Spleen (tissue), 7 donors: ENCODE measurements around the gene CMTM4.

Experiments used
- CTCF ChIP-seq, 11 experiments: fragments of 200-600 bp in 7 of 11; fragments of 450-650 bp in 4 of 11; sonication (generic) in 4 of 11; IDR thresholded peaks in 8 of 11; conservative IDR thresholded peaks in 3 of 11; 1 replicate in 7 of 11; 2 replicates in 4 of 11; pipeline versions ENCODE4 v1.4.0 to v1.8.0; 2016 to 2021; ENCODE audit warnings: antibody characterized with exemption in 11 of 11, inconsistent platforms in 4 of 11, mild to moderate bottlenecking in 1 of 11
- POLR2A ChIP-seq, 3 donors: fragments of 450-650 bp; IDR thresholded peaks; one replicate each; pipeline ENCODE4 v1.5.1; 2017; ENCODE audit warnings: antibody characterized with exemption in 3 of 3, mild to moderate bottlenecking in 1 of 3
- POLR2AphosphoS5 ChIP-seq, 3 donors: sonication (generic); formaldehyde crosslinking; IDR thresholded peaks; one replicate each; pipeline ENCODE4 v1.5.1; 2017; ENCODE audit warnings: antibody characterized with exemption in 3 of 3
- donor health status: DM: no; HTN: no; CAD: no; lungs with moderate emphysema.
- donor health status: DM: no; HTN: no; CAD: no.
- donor health status: DM: no; HTN: no; CAD: no.

DNA sequence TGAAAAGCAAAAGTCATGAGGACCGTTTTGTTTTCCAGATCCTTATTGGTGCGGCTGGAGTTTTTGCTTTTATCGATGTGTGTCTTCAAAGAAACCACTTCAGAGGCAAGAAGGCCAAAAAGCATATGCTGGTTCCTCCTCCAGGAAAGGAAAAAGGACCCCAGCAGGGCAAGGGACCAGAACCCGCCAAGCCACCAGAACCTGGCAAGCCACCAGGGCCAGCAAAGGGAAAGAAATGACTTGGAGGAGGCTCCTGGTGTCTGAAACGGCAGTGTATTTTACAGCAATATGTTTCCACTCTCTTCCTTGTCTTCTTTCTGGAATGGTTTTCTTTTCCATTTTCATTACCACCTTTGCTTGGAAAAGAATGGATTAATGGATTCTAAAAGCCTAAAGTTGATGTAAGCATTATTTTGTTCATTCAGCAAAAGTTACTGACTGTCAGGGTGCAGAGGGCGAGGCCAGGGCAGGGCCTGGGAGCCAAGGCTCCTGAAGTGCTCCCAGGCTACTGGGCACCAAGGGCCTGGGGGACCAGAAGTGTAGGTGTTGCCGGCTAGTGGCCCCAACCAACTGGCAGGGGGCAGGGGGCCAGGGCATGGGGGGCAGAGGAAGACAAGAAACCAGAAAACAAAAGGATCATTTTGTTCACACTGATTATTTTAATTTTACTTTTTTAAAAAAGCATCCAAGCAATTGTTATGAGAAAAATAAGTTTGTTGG is 108.5 kb downstream of the CMTM4 start:
- TF ChIP-seq POLR2A (IDR thresholded peaks at IDR 0.05) (no peak), CTCF (IDR thresholded peaks at IDR 0.05 in 8 of 11, conservative IDR thresholded peaks at IDR 0.05 in 3 of 11) (no peak), POLR2AphosphoS5 (IDR thresholded peaks at IDR 0.05) (no peak)
